ENCODE results near the gene NABP2.

GRCh38 chr12:56189099-56189917 lies 34.8 kb upstream of the NABP2 start, which contains the start of gene SMARCC2:
- TF ChIP-seq CTCF (IDR thresholded peaks at IDR 0.05) (peak in 5 of 7 experiments; percentile 27 to 82 (median 64)), POLR2A (IDR thresholded peaks at IDR 0.05) (no peak), EP300 (IDR thresholded peaks at IDR 0.05) (no peak)
